Ectodermal cell (in vitro differentiated cells): ENCODE measurements around the gene EMID1.
"Not testable (repeated sequence)": the region's sequence is repeated elsewhere in the genome, so short reads cannot be mapped to it uniquely, and the experiment has no call there.

Experiments used
- H3K27ac ChIP-seq: 2 replicates; pipeline ENCODE4 v1.7.0; 2013; ENCODE audit warnings: mild to moderate bottlenecking, low read depth, low read length; ENCODE audit not compliant: insufficient read depth, poor library complexity, severe bottlenecking
- H3K27me3 ChIP-seq: 2 replicates; pipeline ENCODE4 v1.7.0; 2013; ENCODE audit warnings: mild to moderate bottlenecking, low read length; ENCODE audit not compliant: insufficient read depth, control insufficient read depth, poor library complexity, severe bottlenecking
- H3K36me3 ChIP-seq: one replicate; pipeline ENCODE4 v1.7.0; 2013; ENCODE audit warnings: low read length; ENCODE audit not compliant: control insufficient read depth, insufficient read depth
- H3K4me1 ChIP-seq: one replicate; pipeline ENCODE4 v1.7.0; 2013; ENCODE audit warnings: low read length; ENCODE audit not compliant: control insufficient read depth, insufficient read depth
- H3K4me3 ChIP-seq: 2 replicates; pipeline ENCODE4 v1.7.0; 2013; ENCODE audit warnings: low read depth, low read length, control low read depth; ENCODE audit not compliant: insufficient read depth
- H3K9me3 ChIP-seq: 2 replicates; pipeline ENCODE4 v1.7.0; 2013; ENCODE audit warnings: mild to moderate bottlenecking, low read length, moderate library complexity; ENCODE audit not compliant: control insufficient read depth
- WGBS, 2 experiments: methylation state at CpG; one replicate each; pipeline ENCODE4 v1.1.7; 2013; ENCODE audit warnings: missing lambda C conversion rate in 2 of 2; 5-methylcytosine and 5-hydroxymethylcytosine counted together

EMID1 gene

DNA sequence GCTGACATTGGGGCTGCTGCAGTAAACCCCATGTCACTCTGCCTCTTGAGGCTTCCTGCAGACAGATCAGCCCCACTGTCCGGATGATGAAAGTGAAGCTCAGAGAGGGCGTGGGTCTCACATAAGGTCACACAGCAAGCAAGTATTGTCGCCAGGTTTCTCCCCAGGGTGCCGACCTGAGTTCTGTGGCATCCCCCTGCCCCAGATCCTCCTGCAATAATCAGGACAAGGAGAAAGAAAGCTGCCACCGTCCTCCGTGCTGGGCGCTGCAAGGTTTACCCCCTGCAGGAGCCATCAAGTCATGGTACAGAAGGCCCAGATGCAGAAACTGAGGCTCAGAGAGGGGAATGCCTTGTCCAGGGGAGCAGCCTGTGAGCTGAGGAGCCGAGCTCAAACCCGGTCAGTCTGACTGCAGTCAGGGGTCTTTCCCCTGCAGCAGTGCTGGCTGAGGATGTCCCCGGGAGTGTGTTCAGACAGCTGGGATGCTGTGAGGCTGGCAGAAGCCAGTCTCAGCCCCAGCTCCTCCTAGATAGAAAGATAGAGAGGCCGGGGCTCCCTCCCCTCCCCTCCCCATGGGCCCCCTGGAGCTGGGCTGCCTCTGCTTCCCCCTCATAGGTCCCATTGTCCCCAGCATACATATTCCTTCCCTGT, 13.2 kb downstream of the EMID1 start:
- Histone ChIP-seq H3K27ac (no peak overlapping the region), H3K4me3 (no peak overlapping the region), H3K27me3 (no peaks in the 10 kb centered on the region), H3K9me3 (no peaks in the 10 kb centered on the region), H3K36me3 (no peaks in the 10 kb centered on the region), H3K4me1 (peaks cover 19% of the 10 kb centered on the region)
- WGBS, 2 experiments: 89 to 90% methylated on average over 11 of the region's 11 CpGs

DNA sequence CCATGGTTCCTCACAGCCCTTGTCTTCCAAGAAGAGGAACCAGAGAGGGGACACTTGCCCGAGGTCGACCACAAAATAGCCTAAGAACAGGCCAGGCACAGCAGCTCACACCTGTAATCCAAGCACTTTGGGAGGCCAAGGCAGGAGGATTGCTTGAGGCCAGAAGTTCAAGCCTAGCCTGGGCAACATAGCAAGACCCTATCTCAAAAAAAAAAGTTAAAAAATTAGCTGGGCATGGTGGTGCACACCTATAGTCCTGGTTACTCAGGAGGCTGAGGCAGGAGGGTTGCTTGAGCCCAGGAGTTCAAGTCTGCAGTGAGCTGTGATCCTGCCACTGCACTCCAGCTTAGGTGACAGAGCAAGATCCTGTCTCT, 13.7 kb downstream of the EMID1 start:
- H3K4me3 ChIP-seq, H3K27me3 ChIP-seq, H3K27ac ChIP-seq, H3K9me3 ChIP-seq, H3K36me3 ChIP-seq: not testable (repeated sequence)
- peaks cover 23% of the 10 kb centered on the region for H3K4me1 ChIP-seq
- 86 to 95% methylated on average over 2 of the region's 2 CpGs for WGBS, 2 experiments

DNA sequence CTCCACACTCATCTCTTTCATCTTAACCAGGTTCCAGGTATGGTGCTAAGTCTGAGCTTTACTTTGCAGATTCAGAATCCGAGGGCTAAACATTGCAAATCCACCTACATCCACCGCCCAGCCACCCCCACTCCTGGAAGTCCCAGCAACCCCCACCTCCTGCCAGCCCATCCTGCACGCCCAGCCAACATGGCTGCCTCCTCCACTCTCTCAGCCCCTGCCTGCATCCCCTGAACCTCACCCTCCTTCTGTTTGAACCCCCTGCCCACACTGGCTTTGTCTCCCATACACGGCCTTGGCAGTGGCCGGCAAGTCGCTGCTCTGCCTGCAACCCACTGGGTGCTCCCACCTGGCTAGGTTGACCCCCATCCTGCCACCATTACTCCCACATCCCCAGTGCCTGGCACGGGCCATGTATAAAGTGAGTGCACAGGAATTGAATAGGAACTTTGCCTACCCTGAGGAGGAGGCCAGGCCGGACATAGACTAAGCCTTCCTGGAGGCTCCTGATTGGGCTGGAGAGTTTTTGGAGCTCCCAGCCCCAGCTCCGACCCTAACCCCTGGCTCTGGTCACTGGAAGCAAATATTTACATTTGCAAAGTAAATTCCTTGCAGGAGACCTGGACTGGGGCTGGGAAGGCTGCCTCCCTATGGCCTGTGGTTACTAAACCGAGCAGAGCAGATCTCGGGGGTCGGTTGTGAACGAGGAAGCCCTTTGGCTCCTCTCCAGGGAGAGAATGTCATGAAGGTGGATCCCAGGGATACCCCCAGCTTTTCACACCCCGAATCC, 14.4 kb downstream of the EMID1 start:
- WGBS, 2 experiments: 62 to 63% methylated on average over 14 of the region's 14 CpGs
- peaks cover 18% of the 10 kb centered on the region for H3K4me1 ChIP-seq

DNA sequence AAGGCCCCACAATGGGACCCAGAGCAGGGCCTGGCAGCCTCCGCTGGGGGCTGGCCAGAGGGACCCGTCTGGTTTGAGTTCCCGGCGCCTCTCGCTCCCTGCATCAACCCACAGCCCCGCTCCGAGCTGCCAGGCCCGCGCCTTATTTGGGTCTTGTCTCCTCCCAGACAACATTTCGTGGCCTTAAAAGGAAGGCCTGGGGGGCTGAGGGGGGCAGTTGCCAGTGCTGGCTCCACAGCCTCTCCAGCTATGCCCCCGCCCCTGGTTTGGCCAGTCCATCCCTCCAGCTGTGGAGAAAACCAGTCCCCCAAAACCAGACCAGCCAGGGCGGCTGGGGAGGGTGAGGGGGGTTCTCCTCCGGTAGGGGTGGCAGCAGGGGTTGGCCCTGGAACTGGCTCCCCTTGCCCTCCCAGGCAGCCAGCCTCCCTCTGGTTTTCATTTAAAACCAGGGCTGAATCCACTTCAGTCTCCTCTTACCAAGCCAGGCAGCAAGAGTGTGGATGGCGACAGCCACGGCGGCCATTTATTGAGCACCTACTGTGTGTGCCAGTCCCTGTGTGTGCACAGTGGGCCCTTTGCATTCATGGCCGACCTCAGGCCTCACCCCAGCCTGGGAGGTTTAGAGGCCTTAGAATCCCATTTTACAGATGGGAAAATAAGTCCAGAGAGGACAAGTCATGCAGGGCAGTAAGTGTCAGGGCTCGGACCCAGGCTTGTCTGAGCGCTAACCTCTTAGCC, 18.6 kb downstream of the EMID1 start:
- Histone ChIP-seq H3K27ac (no peak overlapping the region), H3K36me3 (no peaks in the 10 kb centered on the region), H3K27me3 (no peaks in the 10 kb centered on the region), H3K9me3 (no peaks in the 10 kb centered on the region), H3K4me1 (peaks cover 10% of the 10 kb centered on the region), H3K4me3 (no peak overlapping the region)
- 87% methylated on average over 19 of the region's 19 CpGs for WGBS, 2 experiments

More for the DNA sequence above, 14.4 kb downstream of the EMID1 start:
- Histone ChIP-seq H3K36me3 (no peaks in the 10 kb centered on the region), H3K9me3 (no peaks in the 10 kb centered on the region), H3K27ac (no peak overlapping the region), H3K27me3 (no peaks in the 10 kb centered on the region), H3K4me3 (no peak overlapping the region)

DNA sequence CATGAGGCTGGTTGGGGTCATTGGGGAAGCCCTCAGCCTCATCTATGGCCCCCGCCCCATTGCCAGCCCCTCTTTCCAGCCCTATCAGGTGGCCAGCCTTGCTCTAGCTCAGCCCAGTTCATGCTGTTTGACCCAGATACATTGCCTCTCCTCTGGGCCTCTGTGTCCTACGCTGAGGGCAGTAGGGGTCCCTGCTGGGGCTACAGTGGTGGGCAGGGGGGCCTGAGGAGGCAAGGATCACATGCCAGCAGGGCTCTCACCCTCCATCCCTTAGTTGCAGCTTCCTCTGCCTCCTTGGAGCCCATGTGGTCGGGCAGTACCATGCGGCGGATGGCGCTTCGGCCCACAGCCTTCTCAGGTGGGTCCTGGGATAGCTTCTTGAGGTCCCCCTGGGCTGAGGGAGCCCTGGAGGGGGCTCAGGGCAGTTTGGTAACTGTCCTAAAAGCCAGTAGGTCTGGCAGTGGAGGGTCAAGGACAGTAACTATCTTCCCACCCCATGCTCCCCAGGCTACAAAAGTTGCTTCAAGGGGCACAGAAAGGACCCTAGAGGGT, 19.2 kb downstream of the EMID1 start:
- no peak overlapping the region for H3K4me3 ChIP-seq
- WGBS, 2 experiments: 94 to 96% methylated on average over 7 of the region's 7 CpGs

DNA sequence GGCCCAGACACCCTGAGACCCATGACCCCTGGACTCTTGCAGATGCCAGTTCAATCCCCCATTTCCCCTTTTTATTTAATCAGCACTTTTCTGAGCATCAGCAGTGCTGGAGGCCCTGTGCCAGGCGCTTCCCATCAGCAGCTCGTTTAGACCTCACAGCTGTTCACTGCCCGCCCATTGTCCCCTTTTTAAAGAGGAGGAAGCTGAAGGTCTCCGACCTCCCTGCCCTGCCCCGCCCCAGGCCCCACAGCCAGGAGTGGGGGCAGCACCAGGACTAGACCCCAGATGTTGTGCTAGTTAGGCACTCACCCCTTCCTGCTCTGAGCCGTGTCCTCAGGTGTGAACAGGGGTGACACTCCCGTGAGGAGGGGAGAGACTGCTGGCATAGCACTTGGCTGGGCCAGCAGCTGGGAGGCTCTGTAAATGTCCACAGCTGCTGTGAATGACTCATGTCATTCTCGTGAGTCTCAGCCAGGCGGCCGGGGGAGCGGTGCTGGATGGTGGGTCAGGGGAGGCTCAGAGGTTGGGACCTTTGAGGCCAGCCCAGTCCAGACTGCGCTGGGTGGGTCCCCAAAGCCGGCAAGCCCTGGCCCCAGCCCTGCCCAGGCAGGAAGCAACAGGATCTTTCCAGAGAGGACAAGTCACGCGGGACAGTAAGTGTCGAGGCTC, 19.9 kb downstream of the EMID1 start:
- peaks cover 10% of the 10 kb centered on the region for H3K4me1 ChIP-seq
- H3K27ac ChIP-seq: no peak overlapping the region
- no peak overlapping the region for H3K4me3 ChIP-seq
- no peaks in the 10 kb centered on the region for H3K36me3 ChIP-seq
- no peaks in the 10 kb centered on the region for H3K27me3 ChIP-seq
- H3K9me3 ChIP-seq: no peaks in the 10 kb centered on the region
- 70 to 73% methylated on average over 16 of the region's 16 CpGs for WGBS, 2 experiments

More for the DNA sequence above, 19.2 kb downstream of the EMID1 start:
- Histone ChIP-seq H3K27me3 (no peaks in the 10 kb centered on the region), H3K36me3 (no peaks in the 10 kb centered on the region), H3K9me3 (no peaks in the 10 kb centered on the region), H3K4me1 (peaks cover 10% of the 10 kb centered on the region), H3K27ac (no peak overlapping the region)

DNA sequence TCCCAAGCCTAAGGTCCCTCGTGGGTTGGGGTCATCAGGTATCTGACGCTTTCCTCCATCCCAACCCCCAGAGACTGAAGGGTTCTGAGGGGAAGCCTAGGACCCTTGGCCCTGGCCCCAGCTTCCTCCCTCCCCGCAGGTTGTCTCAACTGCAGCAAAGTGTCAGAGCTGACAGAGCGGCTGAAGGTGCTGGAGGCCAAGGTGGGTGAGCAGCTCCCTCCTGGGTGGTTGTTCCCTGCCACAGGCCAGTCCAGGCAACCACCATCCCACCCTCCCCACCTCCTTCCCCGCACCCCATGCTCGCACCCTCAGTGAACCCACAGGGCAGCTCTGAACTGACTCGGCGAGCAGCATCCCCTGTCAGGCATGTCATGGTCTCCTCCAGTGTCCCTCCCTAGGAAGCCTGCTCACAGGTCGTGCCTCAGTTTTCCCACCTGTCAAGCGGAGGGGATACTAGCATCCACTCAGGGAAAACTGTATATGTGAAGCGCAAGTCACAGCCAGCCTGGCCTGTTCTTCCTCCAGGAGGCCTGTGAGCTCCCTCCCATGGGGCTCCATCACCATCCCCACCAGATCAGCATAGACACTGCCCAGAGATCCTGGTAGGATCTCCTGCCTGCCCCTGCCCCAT, 20.8 kb downstream of the EMID1 start:
- H3K27me3 ChIP-seq: no peaks in the 10 kb centered on the region
- H3K4me3 ChIP-seq: no peak overlapping the region
- 93% methylated on average over 11 of the region's 11 CpGs for WGBS, 2 experiments
- no peaks in the 10 kb centered on the region for H3K9me3 ChIP-seq
- H3K4me1 ChIP-seq: peaks cover 10% of the 10 kb centered on the region
- no peaks in the 10 kb centered on the region for H3K36me3 ChIP-seq
- no peak overlapping the region for H3K27ac ChIP-seq

DNA sequence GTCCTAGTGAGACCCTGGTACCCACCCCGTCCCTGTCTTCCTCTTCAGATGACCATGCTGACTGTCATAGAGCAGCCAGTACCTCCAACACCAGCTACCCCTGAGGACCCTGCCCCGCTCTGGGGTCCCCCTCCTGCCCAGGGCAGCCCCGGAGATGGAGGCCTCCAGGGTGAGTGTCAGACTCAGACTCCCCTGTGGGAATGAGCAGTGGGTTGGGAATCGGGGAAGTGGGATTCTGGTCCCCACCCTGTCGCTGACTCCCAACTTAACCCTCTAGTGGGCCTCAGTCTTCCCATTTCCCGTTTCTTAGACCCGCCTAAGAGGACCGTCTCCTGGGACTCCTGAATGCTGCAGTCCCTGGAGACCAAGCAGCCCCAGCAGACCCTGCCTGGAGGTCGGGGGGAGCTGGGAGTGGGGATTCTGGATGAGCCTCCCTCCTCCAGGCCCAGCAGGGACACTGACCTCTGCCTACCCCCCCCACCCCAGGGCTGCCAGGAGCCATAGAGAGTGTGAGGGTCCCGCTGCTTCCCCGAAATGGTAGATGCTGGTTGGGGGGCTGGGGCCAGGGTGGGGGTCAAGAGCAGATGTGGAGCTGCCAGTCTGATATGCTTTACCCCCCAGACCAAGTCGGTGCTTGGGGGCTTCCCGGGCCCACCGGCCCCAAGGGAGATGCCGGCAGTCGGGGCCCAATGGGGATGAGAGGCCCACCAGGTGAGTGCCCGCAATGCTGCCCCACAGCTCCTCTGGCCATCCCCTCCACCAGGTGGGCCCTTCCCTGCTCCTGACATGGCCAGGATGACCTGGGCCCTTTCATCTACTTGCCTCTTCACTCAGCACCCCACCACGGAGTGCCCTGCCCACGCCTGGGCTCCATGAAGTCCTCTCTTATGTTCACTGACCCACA, 25.5 kb downstream of the EMID1 start:
- Histone ChIP-seq H3K27ac (no peak overlapping the region), H3K36me3 (no peaks in the 10 kb centered on the region), H3K4me1 (peaks cover under 1% of the 10 kb centered on the region), H3K9me3 (no peaks in the 10 kb centered on the region), H3K27me3 (no peaks in the 10 kb centered on the region), H3K4me3 (no peak overlapping the region)
- WGBS, 2 experiments: 92 to 94% methylated on average over 19 of the region's 19 CpGs
